ENCODE results near the gene TSEN34.
A peak's percentile ranks its signal among the peaks of the same experiment; 100 is the strongest.

TSEN34 gene

GRCh38 chr19:54191011-54191810 is at the start of gene TSEN34:
TSS of gene TSEN34 (plus strand) at chr19:54191308. CDS start at chr19:54191365, 57 bp downstream.
- peak; percentile 89 for DNase-seq

- no peak for DNase-seq
Measured at GRCh38 chr19:54141356-54141755, 49.8 kb upstream of the TSEN34 start.

- DNase-seq: no peak
Measured at GRCh38 chr19:54142166-54142780, 48.8 kb upstream of the TSEN34 start.

GRCh38 chr19:54145541-54146158 is 45.5 kb upstream of the TSEN34 start:
- DNase-seq: no peak

DNA sequence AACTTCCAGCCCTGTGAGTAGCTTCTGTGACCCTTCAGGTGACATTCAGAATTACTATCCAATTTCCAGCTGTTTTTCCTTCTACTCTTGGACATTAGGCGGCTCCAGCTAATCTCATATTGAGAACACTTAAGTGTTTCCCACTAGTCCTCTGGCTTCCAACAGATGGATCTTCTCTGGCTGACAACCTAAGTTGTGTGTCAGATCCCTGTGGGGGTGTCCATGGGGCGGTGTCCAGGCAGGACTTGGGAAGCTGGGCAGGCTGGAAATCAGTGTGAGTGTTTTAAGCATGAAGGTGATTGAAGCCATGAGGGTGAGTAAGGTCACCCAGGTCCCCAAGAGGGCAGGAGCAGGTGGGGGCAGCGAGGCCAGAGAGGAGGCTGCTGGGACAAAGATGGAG is 43.4 kb upstream of the TSEN34 start:
- no peak for DNase-seq

- DNase-seq: no peak
Measured at GRCh38 chr19:54148158-54148557, 43.0 kb upstream of the TSEN34 start.

DNA sequence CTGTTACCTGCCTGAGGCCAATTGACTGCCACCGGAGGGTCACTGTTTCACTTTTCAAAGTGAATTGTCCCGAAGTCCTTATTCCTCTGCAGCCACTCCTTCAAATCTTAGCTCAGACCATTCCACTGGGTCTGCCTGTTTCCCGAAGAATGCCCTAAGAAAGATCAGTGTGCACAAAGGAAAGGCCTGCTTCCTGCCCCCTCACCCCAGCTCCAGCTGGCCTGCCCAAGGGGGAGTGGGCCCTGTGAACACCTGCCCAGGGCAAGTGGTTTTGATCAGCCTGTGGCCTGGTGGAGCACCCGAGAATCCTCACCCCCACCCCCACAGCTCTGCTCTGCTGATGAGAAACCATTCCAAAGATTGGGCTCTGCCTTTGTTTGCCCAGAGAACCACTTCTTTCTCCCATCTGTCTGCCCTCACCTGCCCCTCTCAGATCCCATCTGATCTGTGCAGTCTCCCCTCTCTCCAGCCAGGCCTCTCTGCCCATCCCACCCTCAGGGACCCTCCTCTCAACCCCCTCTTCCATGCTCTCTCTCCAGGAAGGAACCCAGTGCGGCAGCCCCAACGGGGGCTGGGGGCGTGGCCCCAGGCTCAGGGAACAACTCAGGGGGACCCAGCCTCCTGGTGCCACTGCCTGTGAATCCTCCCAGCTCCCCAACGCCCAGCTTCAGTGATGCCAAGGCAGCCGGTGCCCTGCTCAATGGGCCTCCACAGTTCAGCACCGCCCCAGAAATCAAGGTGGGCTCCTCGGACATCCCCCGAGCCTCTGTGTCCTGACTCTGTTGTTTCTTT is 41.9 kb upstream of the TSEN34 start:
- DNase-seq: no peak

GRCh38 chr19:54151362-54152035 is 39.6 kb upstream of the TSEN34 start:
- no peak for DNase-seq

DNA sequence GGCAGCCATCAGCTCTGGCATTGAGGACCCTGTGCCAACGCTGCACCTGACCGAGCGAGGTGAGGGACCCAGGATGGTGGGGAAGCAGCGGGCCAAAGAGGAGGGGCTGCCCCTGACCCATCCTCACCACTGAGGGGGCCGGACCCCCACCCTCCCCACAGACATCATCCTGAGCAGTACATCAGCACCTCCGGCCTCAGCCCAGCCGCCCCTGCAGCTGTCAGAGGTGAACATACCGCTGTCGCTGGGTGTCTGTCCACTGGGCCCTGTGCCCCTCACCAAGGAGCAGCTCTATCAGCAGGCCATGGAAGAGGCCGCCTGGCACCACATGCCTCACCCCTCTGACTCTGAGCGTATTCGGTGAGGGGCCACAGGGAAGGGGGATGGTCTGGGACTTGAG is 38.8 kb upstream of the TSEN34 start:
- DNase-seq: no peak

- DNase-seq: no peak
Measured at GRCh38 chr19:54152878-54153524, 38.1 kb upstream of the TSEN34 start.

DNA sequence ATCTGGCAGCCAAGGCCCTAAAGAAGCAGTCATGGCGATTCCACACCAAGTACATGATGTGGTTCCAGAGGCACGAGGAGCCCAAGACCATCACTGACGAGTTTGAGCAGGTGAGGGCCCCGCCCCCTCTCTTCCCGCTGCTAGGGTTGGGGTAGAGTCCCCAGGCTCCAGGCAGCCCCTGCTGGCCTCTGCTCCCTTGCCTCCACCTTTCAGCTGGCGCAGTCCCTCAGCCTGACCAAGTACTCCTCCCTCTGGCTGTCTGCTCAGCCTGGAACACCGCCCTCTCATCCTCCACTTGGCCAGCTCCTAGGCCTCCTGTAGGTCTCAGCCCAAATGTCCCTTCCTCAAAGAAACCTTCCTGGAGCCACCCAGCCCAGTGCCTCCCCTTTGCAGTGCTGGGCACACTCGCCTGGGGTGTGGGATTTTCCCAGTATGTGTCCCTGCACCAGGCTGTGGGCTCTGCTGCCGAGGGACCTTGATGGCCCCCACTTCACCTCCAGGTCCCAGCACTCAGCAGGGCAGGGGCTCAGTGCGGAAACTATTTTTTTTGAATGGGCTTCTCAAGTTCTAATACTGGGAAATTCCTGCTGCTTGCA is 37.3 kb upstream of the TSEN34 start:
- DNase-seq: no peak

GRCh38 chr19:54154603-54155345 is 36.3 kb upstream of the TSEN34 start:
- DNase-seq: no peak

- no peak for DNase-seq
Measured at GRCh38 chr19:54155694-54156093, 35.4 kb upstream of the TSEN34 start.

- no peak for DNase-seq
Measured at GRCh38 chr19:54156490-54156889, 34.6 kb upstream of the TSEN34 start.

GRCh38 chr19:54156953-54157352 is 34.2 kb upstream of the TSEN34 start:
- no peak for DNase-seq

DNA sequence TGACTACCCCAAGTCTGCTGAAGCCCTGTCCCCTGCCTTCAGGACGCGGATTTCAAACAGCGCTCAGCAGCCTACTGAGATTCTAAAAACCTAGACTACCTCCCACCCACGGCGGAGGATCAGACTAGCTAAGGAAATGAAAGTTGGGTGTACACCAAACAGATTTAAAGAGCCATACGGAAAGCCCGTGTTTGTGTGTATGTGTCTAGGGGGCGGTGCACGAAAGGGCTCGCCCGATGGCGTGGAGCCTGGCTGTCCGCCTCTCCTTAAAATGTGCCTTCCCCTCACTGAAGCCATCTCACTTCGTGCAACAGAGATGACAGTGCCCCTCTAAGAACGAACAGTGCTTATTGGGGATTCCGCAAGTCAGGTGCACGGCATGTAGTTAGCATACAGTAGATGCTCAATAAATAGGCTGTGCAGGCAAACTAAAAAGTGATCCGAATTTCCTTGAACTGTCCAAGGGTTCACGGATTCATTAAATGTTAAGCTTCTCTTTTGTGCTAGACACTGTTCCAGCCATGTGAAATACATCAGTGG is 32.2 kb upstream of the TSEN34 start:
- DNase-seq: no peak

DNA sequence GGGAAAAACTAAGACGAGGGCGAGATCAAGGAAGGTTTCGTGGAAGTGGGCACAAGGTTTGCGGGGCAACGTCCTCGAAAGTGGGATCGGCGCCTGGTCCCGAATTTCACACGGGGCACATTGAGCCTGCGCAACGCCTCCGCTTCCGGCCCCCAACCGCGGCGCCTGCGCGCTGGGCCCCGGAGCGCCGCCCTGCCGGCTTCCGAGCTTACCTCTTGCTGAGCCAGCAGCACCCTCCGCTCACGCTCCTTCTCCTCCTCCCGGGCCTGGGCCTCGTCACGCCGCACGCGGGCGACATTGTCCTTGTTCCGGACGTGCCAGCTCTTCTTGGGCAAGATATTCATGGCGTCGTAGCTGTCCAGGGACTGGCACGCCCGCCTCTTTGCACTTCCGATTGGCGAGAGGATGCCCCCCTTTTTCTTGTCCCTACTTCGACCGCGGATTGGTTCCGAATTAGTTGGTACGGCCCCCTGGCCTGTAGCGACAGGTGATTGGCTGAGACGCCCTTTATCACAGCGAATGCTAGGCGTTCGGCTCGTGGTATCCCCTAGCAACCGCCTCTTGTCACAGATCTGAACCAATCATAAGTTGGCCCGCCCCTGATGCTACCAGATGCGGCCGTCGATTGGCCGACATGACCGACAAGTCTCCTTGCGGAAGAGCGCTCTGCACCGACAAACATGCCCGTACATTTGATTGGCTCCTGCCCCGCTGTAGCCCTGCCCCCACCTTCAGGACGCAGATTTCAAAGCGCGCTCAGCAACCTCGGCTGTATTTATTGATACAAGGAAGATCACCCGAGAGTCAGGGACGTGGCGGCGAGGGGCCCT is 31.5 kb upstream of the TSEN34 start, which contains the start of gene LENG1:
Gene LENG1, minus strand, starts transcription at position 370 of the 830 bp plus-strand sequence. Its CDS starts 26 bp downstream, at position 344.
- DNase-seq: peak; percentile 100

GRCh38 chr19:54160182-54160811 is 30.8 kb upstream of the TSEN34 start:
- DNase-seq: peak; percentile 55

DNA sequence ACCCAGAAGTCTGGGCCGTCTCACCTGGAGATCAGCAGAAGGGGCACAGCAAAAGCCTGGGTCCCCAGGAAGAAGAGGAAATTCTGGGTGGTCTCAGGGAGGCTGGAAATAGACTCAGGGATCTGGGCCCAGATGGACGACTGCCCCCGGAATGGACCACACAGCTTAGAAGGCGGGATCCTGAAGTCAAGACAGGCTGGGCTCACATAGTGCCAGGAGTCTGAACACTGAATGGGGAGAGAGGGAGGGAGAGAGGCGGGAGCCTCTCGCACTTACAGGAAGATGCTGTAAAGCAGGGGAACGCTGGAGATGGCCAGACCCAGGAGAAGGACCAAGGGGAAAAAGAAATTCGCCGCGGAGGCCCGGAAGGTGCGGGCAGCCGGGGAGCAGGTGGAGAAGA is 30.3 kb upstream of the TSEN34 start:
- DNase-seq: no peak
